22Rv1 (cell line): Measurements from ENCODE around the gene TMEM117.

Source experiments
- H3K27ac ChIP-seq: fragments of 450-650 bp; 2 replicates; pipeline ENCODE4 v1.5.1; 2017
- ZFX ChIP-seq: fragments of 450-650 bp; IDR thresholded peaks from 2 replicates; pipeline ENCODE4 v1.6.1; 2017; ENCODE audit warnings: antibody characterized with exemption, borderline replicate concordance
- TF ChIP-seq, protein P1 (sequence below): fragments of 450-650 bp; IDR thresholded peaks from 2 replicates; pipeline ENCODE4 v1.5.1; 2017; ENCODE audit warnings: mild to moderate bottlenecking

The TMEM117 gene

DNA sequence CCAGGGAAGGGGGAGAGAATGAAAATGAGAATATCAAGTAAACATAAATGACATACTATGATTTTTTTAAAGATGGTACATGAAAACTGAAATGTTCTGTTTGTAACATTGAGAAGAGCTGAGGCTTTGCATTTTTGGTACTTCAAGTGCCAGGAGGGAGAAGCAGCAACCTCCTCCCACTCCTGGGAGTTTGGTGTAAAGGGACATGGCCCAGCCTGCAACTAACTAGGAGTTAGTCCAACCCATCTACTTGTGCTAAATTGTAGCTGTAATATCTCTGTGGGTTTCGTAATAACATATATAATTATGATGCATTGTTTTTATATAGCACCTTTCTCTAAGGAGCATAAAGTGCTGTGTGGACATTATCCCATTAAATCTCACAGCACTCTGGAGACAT is 522.8 kb downstream of the TMEM117 start:
- TF ChIP-seq, protein P1, sequence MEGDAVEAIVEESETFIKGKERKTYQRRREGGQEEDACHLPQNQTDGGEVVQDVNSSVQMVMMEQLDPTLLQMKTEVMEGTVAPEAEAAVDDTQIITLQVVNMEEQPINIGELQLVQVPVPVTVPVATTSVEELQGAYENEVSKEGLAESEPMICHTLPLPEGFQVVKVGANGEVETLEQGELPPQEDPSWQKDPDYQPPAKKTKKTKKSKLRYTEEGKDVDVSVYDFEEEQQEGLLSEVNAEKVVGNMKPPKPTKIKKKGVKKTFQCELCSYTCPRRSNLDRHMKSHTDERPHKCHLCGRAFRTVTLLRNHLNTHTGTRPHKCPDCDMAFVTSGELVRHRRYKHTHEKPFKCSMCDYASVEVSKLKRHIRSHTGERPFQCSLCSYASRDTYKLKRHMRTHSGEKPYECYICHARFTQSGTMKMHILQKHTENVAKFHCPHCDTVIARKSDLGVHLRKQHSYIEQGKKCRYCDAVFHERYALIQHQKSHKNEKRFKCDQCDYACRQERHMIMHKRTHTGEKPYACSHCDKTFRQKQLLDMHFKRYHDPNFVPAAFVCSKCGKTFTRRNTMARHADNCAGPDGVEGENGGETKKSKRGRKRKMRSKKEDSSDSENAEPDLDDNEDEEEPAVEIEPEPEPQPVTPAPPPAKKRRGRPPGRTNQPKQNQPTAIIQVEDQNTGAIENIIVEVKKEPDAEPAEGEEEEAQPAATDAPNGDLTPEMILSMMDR, result no peak
- TF ChIP-seq ZFX, result no peak
- H3K27ac ChIP-seq, result no peak overlapping the region

- no peak for TF ChIP-seq ZFX
- no peak overlapping the region for H3K27ac ChIP-seq
Observed at GRCh38 chr12:44362947-44363346, 527.1 kb downstream of the TMEM117 start.

DNA sequence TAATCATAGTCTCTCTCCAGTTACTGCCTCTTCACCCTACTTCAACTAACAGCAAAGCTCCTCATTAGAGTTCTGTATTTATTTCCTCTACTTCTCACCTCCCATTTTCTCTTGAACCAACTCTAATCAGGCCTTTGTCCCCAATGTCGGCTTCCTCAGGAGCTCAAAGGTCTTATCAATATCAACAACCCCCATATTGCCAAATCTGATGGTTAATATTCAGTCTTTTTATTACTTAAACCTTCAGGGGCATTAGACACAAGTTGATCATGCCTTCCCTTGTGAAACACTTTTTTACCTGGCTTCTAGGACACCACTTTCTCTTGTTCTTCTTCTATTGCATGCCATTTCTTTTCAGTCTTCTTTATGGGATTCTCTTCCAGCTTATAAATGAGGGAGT is 531.3 kb downstream of the TMEM117 start:
- H3K27ac ChIP-seq, result no peak overlapping the region
- TF ChIP-seq, protein P1, result no peak
- TF ChIP-seq ZFX, result no peak

- TF ChIP-seq, protein P1, result no peak
- no peak for TF ChIP-seq ZFX
Observed at GRCh38 chr12:44367916-44368315, 532.0 kb downstream of the TMEM117 start.

GRCh38 chr12:44369998-44370397 is 534.1 kb downstream of the TMEM117 start:
- TF ChIP-seq, protein P1, result no peak
- no peak for TF ChIP-seq ZFX
- H3K27ac ChIP-seq, result peak overlapping the region; percentile 63

More at GRCh38 chr12:44367916-44368315, 532.0 kb downstream of the TMEM117 start:
- peak overlapping the region; percentile 63 for H3K27ac ChIP-seq

DNA sequence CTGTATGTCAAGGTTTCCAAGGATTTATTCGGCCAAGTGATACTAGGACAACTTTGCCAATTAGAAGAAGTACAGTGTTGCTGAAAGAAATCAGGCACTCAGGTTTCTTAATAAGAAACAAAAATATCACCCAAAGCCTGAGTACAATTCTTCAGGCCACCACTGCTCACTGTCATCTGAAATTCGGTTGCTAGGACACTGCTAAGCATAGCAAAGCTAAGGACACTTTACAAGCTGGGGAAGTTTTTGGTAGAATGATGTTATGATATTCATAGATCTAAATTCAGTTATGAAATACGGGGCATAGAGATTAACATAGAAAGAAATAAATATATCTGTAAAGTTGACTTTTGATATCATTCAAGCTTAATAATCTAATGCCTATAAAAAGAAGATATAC is 535.1 kb downstream of the TMEM117 start:
- H3K27ac ChIP-seq, result peak overlapping the region; percentile 63
- TF ChIP-seq ZFX, result no peak
- TF ChIP-seq, protein P1, result no peak

- H3K27ac ChIP-seq, result peak overlapping the region; percentile 38
- no peak for TF ChIP-seq ZFX
- TF ChIP-seq, protein P1, result no peak
Observed at GRCh38 chr12:44372259-44372658, 536.4 kb downstream of the TMEM117 start.

GRCh38 chr12:44375694-44376093 is 539.8 kb downstream of the TMEM117 start:
- no peak for TF ChIP-seq ZFX
- TF ChIP-seq, protein P1, result no peak
- H3K27ac ChIP-seq, result no peak overlapping the region
